Fibroblast of lung (primary cell): ENCODE results near the gene ITPR2. TPM values are rescaled to one million over a fixed set of nuclear protein-coding genes. Genes with fewer than 3 reads are reported as not detected.

Source experiments
- DNase-seq, 2 donors: peaks; one replicate each; pipeline versions ENCODE4 v3.0.0 to v3.0.0-alpha.2; 2010; ENCODE audit warnings: low read depth in 2 of 2
- H2AFZ ChIP-seq: 2 replicates; pipeline ENCODE4 v1.5.1; 2012; ENCODE audit warnings: low read length, control low read depth, inconsistent platforms
- H3K27ac ChIP-seq: 2 replicates; pipeline ENCODE4 v1.5.1; 2011; ENCODE audit warnings: low read length, control low read depth; ENCODE audit not compliant: insufficient read depth
- H3K27me3 ChIP-seq: 2 replicates; pipeline ENCODE4 v1.5.1; 2011; ENCODE audit warnings: mild to moderate bottlenecking, low read length; ENCODE audit not compliant: control insufficient read depth, insufficient read depth
- H3K36me3 ChIP-seq: 2 replicates; pipeline ENCODE4 v1.5.1; 2011; ENCODE audit warnings: low read length; ENCODE audit not compliant: control insufficient read depth, insufficient read depth
- H3K4me1 ChIP-seq: 2 replicates; pipeline ENCODE4 v1.5.1; 2011; ENCODE audit warnings: low read length; ENCODE audit not compliant: control insufficient read depth, insufficient read depth; ENCODE audit errors: extremely low read depth
- H3K4me2 ChIP-seq: 2 replicates; pipeline ENCODE4 v1.5.1; 2011; ENCODE audit warnings: low read length, control low read depth; ENCODE audit not compliant: insufficient read depth; ENCODE audit errors: extremely low read depth
- H3K4me3 ChIP-seq, 4 experiments: fragments of 200-600 bp in 1 of 4; sonication (generic) in 1 of 4; replicated peaks in 1 of 4; 2 replicates each; pipeline ENCODE4 v1.5.1; 2011 to 2016; ENCODE audit warnings: low read length in 4 of 4, low read depth in 3 of 4, mild to moderate bottlenecking in 3 of 4, control low read depth in 2 of 4, inconsistent platforms in 1 of 4, mixed read lengths in 1 of 4; ENCODE audit not compliant: insufficient read depth in 1 of 4; ENCODE audit errors: control extremely low read depth in 1 of 4
- H3K79me2 ChIP-seq: 2 replicates; pipeline ENCODE4 v1.5.1; 2012; ENCODE audit warnings: mild to moderate bottlenecking, low read length, inconsistent platforms; ENCODE audit not compliant: control insufficient read depth, insufficient read depth
- H3K9ac ChIP-seq: 2 replicates; pipeline ENCODE4 v1.5.1; 2011; ENCODE audit warnings: mild to moderate bottlenecking, low read length, control low read depth; ENCODE audit not compliant: insufficient read depth
- H3K9me3 ChIP-seq: 2 replicates; pipeline ENCODE4 v1.5.1; 2012; ENCODE audit warnings: low read depth, low read length; ENCODE audit not compliant: control insufficient read depth, insufficient read depth
- H4K20me1 ChIP-seq: 2 replicates; pipeline ENCODE4 v1.5.1; 2011; ENCODE audit warnings: low read length; ENCODE audit not compliant: control insufficient read depth, insufficient read depth; ENCODE audit errors: extremely low read depth
- EZH2 ChIP-seq: IDR thresholded peaks from 2 replicates; pipeline ENCODE4 v1.5.1; 2012; ENCODE audit warnings: low read length, control low read depth, mild to moderate bottlenecking; ENCODE audit errors: missing control alignments
- polyA plus RNA-seq, 2 donors: library from polyadenylated mRNA; depleted of rRNA in 1 of 2; stranded (reverse) in 1 of 2; unstranded in 1 of 2; fragments of >200 nt; gene quantifications; 2 replicates each; pipeline ENCODE4 v1.2.1, GENCODE V29; 2011 to 2012; ENCODE audit warnings: missing spikeins in 1 of 2
- total RNA-seq: library from RNA; depleted of rRNA; stranded (reverse); fragments of >200 nt; gene quantifications from 2 replicates; pipeline ENCODE4 v1.2.1, GENCODE V29; 2014
- TF ChIP-seq, protein P1 (sequence below), 2 donors: IDR thresholded peaks in 1 of 2; conservative IDR thresholded peaks in 1 of 2; 1 replicate in 1 of 2; 2 replicates in 1 of 2; pipeline ENCODE4 v1.5.1; 2011 to 2012; ENCODE audit warnings: low read length in 2 of 2, control low read depth in 1 of 2, inconsistent platforms in 1 of 2, low read depth in 1 of 2, mild to moderate bottlenecking in 1 of 2

ITPR2 gene
- total and polyA plus RNA-seq, 2 donors (not counting 1 experiment from before 2014, with no cell fraction given): 5.1 to 24.6 TPM

DNA sequence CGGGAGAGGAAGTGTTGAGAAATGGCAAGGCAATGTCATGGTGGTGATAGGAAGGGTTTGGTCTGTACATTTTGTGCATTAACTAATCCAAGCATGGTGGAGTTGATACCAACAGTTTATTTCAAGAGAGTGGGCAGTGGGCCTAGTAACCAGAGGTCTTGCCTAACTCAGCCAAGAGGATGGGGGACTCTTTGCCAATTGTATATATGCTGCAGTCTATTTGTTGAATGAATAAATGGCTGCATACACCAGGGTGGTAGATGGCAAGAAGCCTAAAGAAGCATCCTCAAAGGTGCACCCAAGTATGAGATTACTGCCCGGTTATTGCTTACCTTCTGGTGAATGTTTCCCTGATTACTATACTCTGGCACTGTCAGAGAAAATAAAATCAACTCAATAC, 295.9 kb downstream of the ITPR2 start:
- no peaks in the 10 kb centered on the region for H3K36me3 ChIP-seq
- TF ChIP-seq, protein P1, sequence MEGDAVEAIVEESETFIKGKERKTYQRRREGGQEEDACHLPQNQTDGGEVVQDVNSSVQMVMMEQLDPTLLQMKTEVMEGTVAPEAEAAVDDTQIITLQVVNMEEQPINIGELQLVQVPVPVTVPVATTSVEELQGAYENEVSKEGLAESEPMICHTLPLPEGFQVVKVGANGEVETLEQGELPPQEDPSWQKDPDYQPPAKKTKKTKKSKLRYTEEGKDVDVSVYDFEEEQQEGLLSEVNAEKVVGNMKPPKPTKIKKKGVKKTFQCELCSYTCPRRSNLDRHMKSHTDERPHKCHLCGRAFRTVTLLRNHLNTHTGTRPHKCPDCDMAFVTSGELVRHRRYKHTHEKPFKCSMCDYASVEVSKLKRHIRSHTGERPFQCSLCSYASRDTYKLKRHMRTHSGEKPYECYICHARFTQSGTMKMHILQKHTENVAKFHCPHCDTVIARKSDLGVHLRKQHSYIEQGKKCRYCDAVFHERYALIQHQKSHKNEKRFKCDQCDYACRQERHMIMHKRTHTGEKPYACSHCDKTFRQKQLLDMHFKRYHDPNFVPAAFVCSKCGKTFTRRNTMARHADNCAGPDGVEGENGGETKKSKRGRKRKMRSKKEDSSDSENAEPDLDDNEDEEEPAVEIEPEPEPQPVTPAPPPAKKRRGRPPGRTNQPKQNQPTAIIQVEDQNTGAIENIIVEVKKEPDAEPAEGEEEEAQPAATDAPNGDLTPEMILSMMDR (conservative IDR thresholded peaks at IDR 0.05 in 1 of 2, IDR thresholded peaks at IDR 0.05 in 1 of 2; ENCODE audit: low read depth in 1 of 2, low read length in 2 of 2): no peak
- no peak for TF ChIP-seq EZH2
- no peaks in the 10 kb centered on the region for H3K9me3 ChIP-seq
- DNase-seq: no peak
- H2AFZ ChIP-seq: no peak overlapping the region
- no peaks in the 10 kb centered on the region for H3K27me3 ChIP-seq
- H3K4me1 ChIP-seq: no peaks in the 10 kb centered on the region
- no peak overlapping the region for H3K4me2 ChIP-seq
- H3K27ac ChIP-seq: no peak overlapping the region
- no peaks in the 10 kb centered on the region for H3K79me2 ChIP-seq
- no peaks in the 10 kb centered on the region for H4K20me1 ChIP-seq
- no peak overlapping the region for H3K9ac ChIP-seq
- no peak overlapping the region for H3K4me3 ChIP-seq

DNA sequence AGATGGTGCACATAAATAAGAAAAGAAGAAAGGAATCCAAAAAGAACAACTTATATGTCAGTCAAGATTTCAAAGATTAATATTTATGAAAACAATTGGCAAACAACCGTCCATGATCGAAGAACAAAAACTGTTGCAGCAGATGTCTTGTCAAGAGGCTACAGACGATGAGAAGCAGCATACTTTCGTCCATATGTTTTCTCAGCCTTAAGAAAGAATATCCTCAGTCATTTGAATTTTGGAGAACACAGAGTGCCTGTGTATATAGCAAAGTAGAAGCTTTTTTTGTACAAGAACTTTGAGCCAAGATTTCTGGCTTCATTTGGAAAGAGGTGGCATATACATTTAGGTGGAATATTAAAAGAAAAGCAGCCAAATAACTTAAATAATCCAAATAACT, 297.2 kb downstream of the ITPR2 start:
- Histone ChIP-seq H3K27me3 (no peaks in the 10 kb centered on the region), H3K9ac (no peak overlapping the region), H2AFZ (no peak overlapping the region), H4K20me1 (no peaks in the 10 kb centered on the region), H3K27ac (no peak overlapping the region), H3K4me1 (no peaks in the 10 kb centered on the region), H3K9me3 (no peaks in the 10 kb centered on the region), H3K79me2 (no peaks in the 10 kb centered on the region), H3K4me3 (no peak overlapping the region), H3K4me2 (no peak overlapping the region), H3K36me3 (no peaks in the 10 kb centered on the region)
- DNase-seq: no peak
- TF ChIP-seq EZH2: no peak
- TF ChIP-seq, protein P1 (conservative IDR thresholded peaks at IDR 0.05 in 1 of 2, IDR thresholded peaks at IDR 0.05 in 1 of 2; ENCODE audit: low read depth in 1 of 2, low read length in 2 of 2): no peak

DNA sequence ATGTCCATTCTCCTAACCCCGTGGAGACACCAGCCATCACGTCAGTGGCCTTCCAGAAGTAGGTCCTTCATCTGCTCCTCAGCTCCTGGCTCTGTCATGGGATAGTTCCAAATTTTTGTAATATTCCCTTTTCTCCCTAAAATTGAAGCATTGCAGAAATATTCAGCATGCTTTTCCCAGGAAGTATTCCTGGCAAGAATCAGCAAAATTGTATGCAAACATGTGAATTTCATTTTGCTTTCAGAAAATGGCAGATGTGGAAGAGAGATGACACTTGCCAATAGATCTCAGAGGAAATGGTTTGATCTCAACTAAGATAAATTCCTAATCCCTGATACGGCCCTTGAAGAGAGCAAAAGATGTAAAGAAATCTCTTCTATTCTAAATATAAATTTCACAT, 298.9 kb downstream of the ITPR2 start:
- Histone ChIP-seq H2AFZ (no peak overlapping the region), H3K4me2 (no peak overlapping the region), H3K9ac (no peak overlapping the region), H3K4me1 (no peaks in the 10 kb centered on the region), H3K4me3 (no peak overlapping the region), H3K79me2 (no peaks in the 10 kb centered on the region), H3K27ac (no peak overlapping the region), H3K27me3 (no peaks in the 10 kb centered on the region), H4K20me1 (no peaks in the 10 kb centered on the region), H3K36me3 (no peaks in the 10 kb centered on the region), H3K9me3 (no peaks in the 10 kb centered on the region)
- no peak for DNase-seq
- TF ChIP-seq, protein P1 (conservative IDR thresholded peaks at IDR 0.05 in 1 of 2, IDR thresholded peaks at IDR 0.05 in 1 of 2; ENCODE audit: low read depth in 1 of 2, low read length in 2 of 2): no peak
- TF ChIP-seq EZH2: no peak
